H1 (cell line): ENCODE data around the gene SCMH1.

Experiments used
- BRCA1 ChIP-seq: IDR thresholded peaks from 2 replicates; pipeline ENCODE4 v1.6.1; 2012; ENCODE audit warnings: low read depth, low read length, improper control_type of control experiment
- CBX8 ChIP-seq: fragments of 300-800, 300-1000 bp; sonication (generic); IDR thresholded peaks from 2 replicates; pipeline ENCODE4 v1.7.1; 2016; ENCODE audit warnings: low read depth, low read length, borderline replicate concordance
- CREB1 ChIP-seq: IDR thresholded peaks from 2 replicates; pipeline ENCODE4 v1.6.1; 2012; ENCODE audit warnings: inconsistent platforms
- CTCF ChIP-seq, 3 experiments: IDR thresholded peaks; 1 replicate in 2 of 3; 2 replicates in 1 of 3; pipeline versions ENCODE4 v1.5.1 to v1.6.1; 2011; ENCODE audit warnings: low read length in 3 of 3, mild to moderate bottlenecking in 3 of 3, inconsistent platforms in 2 of 3, low read depth in 1 of 3, moderate library complexity in 1 of 3; ENCODE audit not compliant: insufficient read depth in 1 of 3; ENCODE audit errors: control extremely low read depth in 1 of 3
- EZH2 ChIP-seq: fragments of 200-600 bp; sonication (generic); IDR thresholded peaks from 2 replicates; pipeline ENCODE4 v1.7.1; 2012; ENCODE audit warnings: low read depth, mild to moderate bottlenecking, moderate library complexity, low read length, inconsistent platforms; ENCODE audit not compliant: severe bottlenecking
- NRF1 ChIP-seq: IDR thresholded peaks from 2 replicates; pipeline ENCODE4 v1.6.1; 2011; ENCODE audit warnings: mild to moderate bottlenecking, low read depth, low read length, improper control_type of control experiment
- POLR2A ChIP-seq, 2 experiments: IDR thresholded peaks; 1 replicate in 1 of 2; 2 replicates in 1 of 2; pipeline ENCODE4 v1.6.1; 2011; ENCODE audit warnings: low read depth in 2 of 2, low read length in 2 of 2, mild to moderate bottlenecking in 2 of 2; ENCODE audit errors: control extremely low read depth in 1 of 2
- POLR2AphosphoS5 ChIP-seq: IDR thresholded peaks from 2 replicates; pipeline ENCODE4 v1.6.1; 2011; ENCODE audit warnings: low read depth, low read length
- SIN3A ChIP-seq, 2 experiments: IDR thresholded peaks in 1 of 2; conservative IDR thresholded peaks in 1 of 2; 2 replicates each; pipeline ENCODE4 v1.6.1; 2011 to 2012; ENCODE audit warnings: low read length in 2 of 2, improper control_type of control experiment in 1 of 2, low read depth in 1 of 2, mild to moderate bottlenecking in 1 of 2
- SP4 ChIP-seq: IDR thresholded peaks from 2 replicates; pipeline ENCODE4 v1.6.1; 2012; ENCODE audit warnings: low read length, inconsistent platforms
- SRF ChIP-seq: IDR thresholded peaks from 2 replicates; pipeline ENCODE4 v1.6.1; 2011; ENCODE audit warnings: mild to moderate bottlenecking, low read depth, low read length, moderate library complexity

- no peak for TF ChIP-seq CBX8
- TF ChIP-seq SRF: no peak
- no peak for TF ChIP-seq CREB1
- no peak for TF ChIP-seq CTCF (IDR thresholded peaks at IDR 0.05; ENCODE audit: control extremely low read depth in 1 of 3, insufficient read depth in 1 of 3, low read depth in 1 of 3, low read length in 3 of 3)
- no peak for TF ChIP-seq SIN3A (conservative IDR thresholded peaks at IDR 0.05 in 1 of 2, IDR thresholded peaks at IDR 0.05 in 1 of 2; ENCODE audit: low read depth in 1 of 2, low read length in 2 of 2)
- no peak for TF ChIP-seq BRCA1
- TF ChIP-seq POLR2AphosphoS5: no peak
- TF ChIP-seq EZH2: no peak
- no peak for TF ChIP-seq NRF1
- no peak for TF ChIP-seq POLR2A (IDR thresholded peaks at IDR 0.05; ENCODE audit: control extremely low read depth in 1 of 2, low read depth in 2 of 2, low read length in 2 of 2)
- no peak for TF ChIP-seq SP4
These were observed 80.3 kb downstream of the SCMH1 start for GRCh38 chr1:41161846-41162245.
